ENCODE results near the gene LYPD1.

The LYPD1 gene

GRCh38 chr2:132667706-132668105 is 2.3 kb downstream of the LYPD1 start:
- no peak overlapping the region for H3K4me3 ChIP-seq (ENCODE audit: low read depth, low read length)
- no peak overlapping the region for H3K9ac ChIP-seq (ENCODE audit: low read depth, low read length)
- no peaks in the 10 kb centered on the region for H3K36me3 ChIP-seq (ENCODE audit: control insufficient read depth, insufficient read depth, low read length)
- no peaks in the 10 kb centered on the region for H3K9me3 ChIP-seq (ENCODE audit: control insufficient read depth, insufficient read depth, low read length)
- H3K27ac ChIP-seq (ENCODE audit: low read depth, low read length), result no peak overlapping the region
- H3K27me3 ChIP-seq (ENCODE audit: control insufficient read depth, insufficient read depth, low read length), result peaks cover 60% of the 10 kb centered on the region
- H3K4me1 ChIP-seq (ENCODE audit: control insufficient read depth, insufficient read depth, low read length), result peaks cover 16% of the 10 kb centered on the region

GRCh38 chr2:132665401-132666140 is 4.4 kb downstream of the LYPD1 start:
- H3K9ac ChIP-seq (ENCODE audit: low read depth, low read length), result no peak overlapping the region
- H3K27ac ChIP-seq (ENCODE audit: low read depth, low read length), result no peak overlapping the region
- no peaks in the 10 kb centered on the region for H3K36me3 ChIP-seq (ENCODE audit: control insufficient read depth, insufficient read depth, low read length)
- H3K4me3 ChIP-seq (ENCODE audit: low read depth, low read length), result no peak overlapping the region
- H3K9me3 ChIP-seq (ENCODE audit: control insufficient read depth, insufficient read depth, low read length), result no peaks in the 10 kb centered on the region
- H3K4me1 ChIP-seq (ENCODE audit: control insufficient read depth, insufficient read depth, low read length), result peaks cover 3% of the 10 kb centered on the region
- peaks cover 40% of the 10 kb centered on the region for H3K27me3 ChIP-seq (ENCODE audit: control insufficient read depth, insufficient read depth, low read length)

- H3K27ac ChIP-seq (ENCODE audit: low read depth, low read length), result no peak overlapping the region
- peaks cover 3% of the 10 kb centered on the region for H3K4me1 ChIP-seq (ENCODE audit: control insufficient read depth, insufficient read depth, low read length)
- no peak overlapping the region for H3K4me3 ChIP-seq (ENCODE audit: low read depth, low read length)
- peaks cover 25% of the 10 kb centered on the region for H3K27me3 ChIP-seq (ENCODE audit: control insufficient read depth, insufficient read depth, low read length)
- H3K36me3 ChIP-seq (ENCODE audit: control insufficient read depth, insufficient read depth, low read length), result no peaks in the 10 kb centered on the region
- H3K9me3 ChIP-seq (ENCODE audit: control insufficient read depth, insufficient read depth, low read length), result no peaks in the 10 kb centered on the region
- H3K9ac ChIP-seq (ENCODE audit: low read depth, low read length), result no peak overlapping the region
Observed at GRCh38 chr2:132664096-132664495, 5.9 kb downstream of the LYPD1 start.

GRCh38 chr2:132662732-132663131 is 7.3 kb downstream of the LYPD1 start:
- H3K4me3 ChIP-seq (ENCODE audit: low read depth, low read length), result no peak overlapping the region
- peaks cover 11% of the 10 kb centered on the region for H3K27me3 ChIP-seq (ENCODE audit: control insufficient read depth, insufficient read depth, low read length)
- H3K9me3 ChIP-seq (ENCODE audit: control insufficient read depth, insufficient read depth, low read length), result no peaks in the 10 kb centered on the region
- H3K27ac ChIP-seq (ENCODE audit: low read depth, low read length), result no peak overlapping the region
- no peak overlapping the region for H3K9ac ChIP-seq (ENCODE audit: low read depth, low read length)
- no peaks in the 10 kb centered on the region; the same call in 1 of the 2 replicates for H3K4me1 ChIP-seq (ENCODE audit: control insufficient read depth, insufficient read depth, low read length)
- H3K36me3 ChIP-seq (ENCODE audit: control insufficient read depth, insufficient read depth, low read length), result no peaks in the 10 kb centered on the region

GRCh38 chr2:132659331-132659730 is 10.7 kb downstream of the LYPD1 start:
- Histone ChIP-seq H3K27me3 (ENCODE audit: control insufficient read depth, insufficient read depth, low read length) (no peaks in the 10 kb centered on the region), H3K4me1 (ENCODE audit: control insufficient read depth, insufficient read depth, low read length) (peaks cover 11% of the 10 kb centered on the region; the same call in 1 of the 2 replicates), H3K4me3 (ENCODE audit: low read depth, low read length) (no peak overlapping the region), H3K9me3 (ENCODE audit: control insufficient read depth, insufficient read depth, low read length) (no peaks in the 10 kb centered on the region), H3K27ac (ENCODE audit: low read depth, low read length) (no peak overlapping the region), H3K36me3 (ENCODE audit: control insufficient read depth, insufficient read depth, low read length) (no peaks in the 10 kb centered on the region), H3K9ac (ENCODE audit: low read depth, low read length) (no peak overlapping the region)

- H3K27me3 ChIP-seq (ENCODE audit: control insufficient read depth, insufficient read depth, low read length), result no peaks in the 10 kb centered on the region
- H3K9ac ChIP-seq (ENCODE audit: low read depth, low read length), result no peak overlapping the region
- peaks cover 22% of the 10 kb centered on the region for H3K4me1 ChIP-seq (ENCODE audit: control insufficient read depth, insufficient read depth, low read length)
- H3K4me3 ChIP-seq (ENCODE audit: low read depth, low read length), result no peak overlapping the region
- no peaks in the 10 kb centered on the region for H3K9me3 ChIP-seq (ENCODE audit: control insufficient read depth, insufficient read depth, low read length)
- no peak overlapping the region for H3K27ac ChIP-seq (ENCODE audit: low read depth, low read length)
- H3K36me3 ChIP-seq (ENCODE audit: control insufficient read depth, insufficient read depth, low read length), result no peaks in the 10 kb centered on the region
Observed at GRCh38 chr2:132656266-132656975, 13.6 kb downstream of the LYPD1 start.

- H3K9me3 ChIP-seq (ENCODE audit: control insufficient read depth, insufficient read depth, low read length), result no peaks in the 10 kb centered on the region
- no peaks in the 10 kb centered on the region for H3K27me3 ChIP-seq (ENCODE audit: control insufficient read depth, insufficient read depth, low read length)
- H3K4me1 ChIP-seq (ENCODE audit: control insufficient read depth, insufficient read depth, low read length), result peaks cover 22% of the 10 kb centered on the region
Observed at GRCh38 chr2:132654968-132655367, 15.0 kb downstream of the LYPD1 start.

GRCh38 chr2:132654335-132654734 is 15.7 kb downstream of the LYPD1 start:
- Histone ChIP-seq H3K36me3 (ENCODE audit: control insufficient read depth, insufficient read depth, low read length) (no peaks in the 10 kb centered on the region), H3K4me3 (ENCODE audit: low read depth, low read length) (no peak overlapping the region), H3K27me3 (ENCODE audit: control insufficient read depth, insufficient read depth, low read length) (no peaks in the 10 kb centered on the region), H3K4me1 (ENCODE audit: control insufficient read depth, insufficient read depth, low read length) (peaks cover 22% of the 10 kb centered on the region), H3K9ac (ENCODE audit: low read depth, low read length) (no peak overlapping the region), H3K27ac (ENCODE audit: low read depth, low read length) (no peak overlapping the region), H3K9me3 (ENCODE audit: control insufficient read depth, insufficient read depth, low read length) (no peaks in the 10 kb centered on the region)

More at GRCh38 chr2:132654968-132655367, 15.0 kb downstream of the LYPD1 start:
- H3K4me3 ChIP-seq (ENCODE audit: low read depth, low read length), result no peak overlapping the region
- H3K27ac ChIP-seq (ENCODE audit: low read depth, low read length), result no peak overlapping the region
- H3K36me3 ChIP-seq (ENCODE audit: control insufficient read depth, insufficient read depth, low read length), result no peaks in the 10 kb centered on the region
- H3K9ac ChIP-seq (ENCODE audit: low read depth, low read length), result no peak overlapping the region

GRCh38 chr2:132652474-132652873 is 17.5 kb downstream of the LYPD1 start:
- Histone ChIP-seq H3K4me3 (ENCODE audit: low read depth, low read length) (no peak overlapping the region), H3K9me3 (ENCODE audit: control insufficient read depth, insufficient read depth, low read length) (no peaks in the 10 kb centered on the region), H3K36me3 (ENCODE audit: control insufficient read depth, insufficient read depth, low read length) (no peaks in the 10 kb centered on the region), H3K27ac (ENCODE audit: low read depth, low read length) (no peak overlapping the region), H3K9ac (ENCODE audit: low read depth, low read length) (no peak overlapping the region), H3K4me1 (ENCODE audit: control insufficient read depth, insufficient read depth, low read length) (peaks cover 22% of the 10 kb centered on the region), H3K27me3 (ENCODE audit: control insufficient read depth, insufficient read depth, low read length) (no peaks in the 10 kb centered on the region)

- no peaks in the 10 kb centered on the region for H3K27me3 ChIP-seq (ENCODE audit: control insufficient read depth, insufficient read depth, low read length)
- no peak overlapping the region for H3K4me3 ChIP-seq (ENCODE audit: low read depth, low read length)
- no peaks in the 10 kb centered on the region for H3K9me3 ChIP-seq (ENCODE audit: control insufficient read depth, insufficient read depth, low read length)
- H3K4me1 ChIP-seq (ENCODE audit: control insufficient read depth, insufficient read depth, low read length), result peaks cover 14% of the 10 kb centered on the region
- H3K36me3 ChIP-seq (ENCODE audit: control insufficient read depth, insufficient read depth, low read length), result no peaks in the 10 kb centered on the region
- H3K27ac ChIP-seq (ENCODE audit: low read depth, low read length), result no peak overlapping the region
- no peak overlapping the region for H3K9ac ChIP-seq (ENCODE audit: low read depth, low read length)
Observed at GRCh38 chr2:132651115-132652045, 18.6 kb downstream of the LYPD1 start.

Data from HUES48 (cell line).